ENCODE measurements around the gene PTPRM.

The PTPRM gene

DNA sequence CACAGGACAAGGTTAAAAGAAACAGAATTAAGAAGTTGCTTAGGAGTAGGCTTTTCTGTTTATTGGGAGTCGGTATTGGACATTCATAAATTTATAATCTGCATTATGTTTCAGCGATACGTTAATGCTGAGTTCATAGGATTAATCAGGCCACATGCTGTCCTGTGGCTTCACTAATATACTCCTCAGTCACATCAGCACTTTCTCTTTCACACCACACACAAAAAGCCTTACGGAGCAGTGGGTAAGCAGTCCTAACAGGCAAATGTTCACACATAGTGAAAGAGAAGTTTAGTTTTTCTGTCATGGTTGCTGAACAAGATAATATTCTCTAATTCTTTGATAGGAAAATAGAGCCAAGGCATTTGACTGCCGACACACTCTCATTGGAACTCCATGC lies 630.4 kb downstream of the PTPRM start:
- no peak for DNase-seq

DNA sequence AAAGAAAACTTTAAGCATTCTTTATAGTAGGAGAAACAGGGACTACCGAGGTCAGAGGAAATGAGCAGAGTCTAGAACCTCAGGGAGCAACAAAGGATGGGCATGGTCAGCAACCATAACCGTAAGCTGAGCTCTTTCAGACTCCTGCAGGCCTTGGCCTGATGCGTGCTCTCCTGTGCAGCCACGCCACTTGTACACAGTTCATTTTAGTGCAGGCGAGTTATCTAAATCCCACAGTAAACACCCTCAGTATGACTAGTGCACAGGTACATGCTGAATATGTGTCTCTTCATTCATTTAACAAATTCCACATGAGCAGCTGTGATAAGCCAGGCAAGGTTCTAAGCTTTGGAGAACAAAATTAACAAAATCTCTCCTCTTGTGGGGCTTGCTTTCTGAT lies 640.9 kb downstream of the PTPRM start:
- no peak for DNase-seq

DNA sequence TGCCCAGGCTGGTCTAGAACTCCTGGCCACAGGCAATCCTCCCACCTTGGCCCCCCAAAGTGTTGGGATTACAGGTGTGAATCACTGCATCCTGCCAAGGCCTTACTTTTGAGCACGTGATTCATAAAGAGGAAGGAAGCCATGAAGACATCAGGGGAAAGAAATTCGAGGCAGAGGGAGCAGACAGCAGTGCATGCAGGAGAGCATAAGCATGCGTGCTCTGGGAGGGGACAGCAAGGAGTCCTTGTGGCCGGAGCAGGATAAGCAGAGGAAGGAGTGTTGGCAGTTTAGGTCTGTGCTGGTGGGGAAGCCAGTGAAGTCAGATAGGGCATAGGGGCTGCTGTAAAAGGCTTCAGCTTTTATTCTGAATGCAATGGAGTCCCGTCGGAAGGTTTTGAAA lies 641.6 kb downstream of the PTPRM start:
- no peak for DNase-seq

DNA sequence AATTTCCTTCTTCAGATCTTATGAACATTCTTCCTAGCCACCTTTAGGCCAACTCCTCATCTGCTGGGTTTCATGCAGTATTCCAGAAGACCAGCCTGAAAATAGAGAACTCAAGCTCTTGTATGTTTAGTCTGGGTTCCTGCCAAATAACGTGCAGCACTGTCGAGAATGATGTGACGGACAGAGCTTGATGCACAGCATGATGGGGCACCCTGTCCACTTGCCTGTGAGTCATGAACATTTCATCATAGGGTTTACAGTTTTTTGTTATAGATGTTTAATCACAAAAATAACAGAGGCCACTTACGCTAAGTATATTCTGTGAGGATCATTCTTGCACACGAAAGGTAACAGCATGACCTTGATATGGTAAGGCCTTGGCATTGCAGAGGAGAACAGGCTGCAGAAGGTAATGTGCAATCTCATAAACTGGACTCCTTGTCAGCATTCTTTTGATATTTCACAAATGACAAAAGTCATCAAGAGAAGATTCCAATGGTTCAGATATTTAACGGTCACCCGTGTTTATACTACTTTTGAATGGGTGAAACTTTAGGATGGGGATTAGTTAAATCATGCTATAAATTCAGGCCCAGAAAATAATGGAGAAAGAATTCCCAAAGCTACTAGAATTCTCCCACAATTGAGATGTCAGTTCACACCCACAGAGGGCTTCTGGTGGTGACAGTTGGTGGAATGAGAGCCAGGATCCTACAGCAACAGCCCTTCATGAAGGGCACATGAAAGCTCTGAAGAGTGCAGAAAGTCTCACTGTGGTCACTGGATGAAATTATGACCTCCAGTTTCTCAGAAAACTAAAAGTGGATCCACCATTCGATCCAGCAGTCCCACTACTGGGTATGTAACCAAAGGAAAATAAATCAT lies 646.0 kb downstream of the PTPRM start:
- DNase-seq = no peak

DNA sequence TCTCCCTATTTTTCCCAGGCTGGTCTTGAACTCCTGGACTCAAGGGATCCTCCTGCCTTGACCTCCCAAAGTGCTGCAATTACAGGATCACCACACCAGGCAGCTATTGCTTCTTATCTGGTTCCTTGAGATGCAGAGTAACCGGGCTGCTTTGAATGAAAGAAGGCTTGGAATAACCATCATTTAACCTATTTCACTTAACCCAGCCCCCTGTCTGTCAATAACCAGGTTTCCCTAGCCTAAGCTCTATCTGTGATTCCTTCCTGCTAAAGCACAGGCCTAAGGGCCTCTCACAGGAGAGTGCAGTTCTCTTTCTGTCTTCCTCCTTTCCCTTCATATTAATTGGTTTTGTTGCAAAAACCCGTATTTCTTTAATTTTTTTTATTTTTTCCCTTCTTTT lies 648.6 kb downstream of the PTPRM start:
- no peak for DNase-seq

DNA sequence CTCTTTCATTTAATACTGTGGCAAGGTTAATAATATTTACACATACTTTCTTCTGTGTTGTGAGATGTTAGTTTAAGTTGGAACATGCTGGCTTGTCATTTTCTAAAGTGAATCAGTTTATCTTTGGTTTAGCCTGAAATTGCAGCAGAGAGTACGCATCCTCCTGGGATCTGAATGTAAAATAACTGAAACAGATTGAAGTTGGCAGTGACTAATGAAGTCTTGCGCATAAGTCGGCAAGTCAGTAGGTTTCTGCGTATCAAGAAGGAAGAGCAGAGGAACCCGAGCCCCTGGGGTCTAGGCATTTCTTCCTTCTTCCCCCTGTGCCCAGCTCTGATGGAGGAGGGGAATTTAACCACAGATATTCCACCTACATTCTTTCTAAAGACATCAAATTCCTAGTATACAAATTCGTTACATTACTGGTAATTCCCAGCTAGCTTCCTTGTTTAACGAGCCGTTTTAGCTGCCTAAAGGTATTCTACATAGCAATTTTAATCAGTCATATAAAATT lies 650.0 kb downstream of the PTPRM start:
- no peak for DNase-seq

DNA sequence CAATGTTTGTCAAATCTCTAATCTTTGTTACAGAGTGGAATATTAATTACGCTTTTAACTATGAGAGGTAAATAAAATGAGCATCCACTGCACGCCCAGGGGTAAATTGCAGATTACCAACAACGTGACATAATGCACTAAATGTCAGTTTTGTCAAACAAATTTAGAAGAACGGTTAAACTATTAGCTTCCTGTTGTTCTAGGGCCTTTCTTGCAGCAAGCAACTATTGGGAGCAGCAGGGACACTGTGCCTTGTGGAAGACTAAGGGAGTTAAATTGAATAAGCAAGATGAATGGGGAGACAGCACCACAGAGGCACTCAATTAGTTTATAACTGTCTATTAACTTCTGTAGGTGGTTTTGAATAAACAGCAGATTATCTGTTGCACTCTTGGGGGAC lies 651.1 kb downstream of the PTPRM start:
- DNase-seq = no peak

DNA sequence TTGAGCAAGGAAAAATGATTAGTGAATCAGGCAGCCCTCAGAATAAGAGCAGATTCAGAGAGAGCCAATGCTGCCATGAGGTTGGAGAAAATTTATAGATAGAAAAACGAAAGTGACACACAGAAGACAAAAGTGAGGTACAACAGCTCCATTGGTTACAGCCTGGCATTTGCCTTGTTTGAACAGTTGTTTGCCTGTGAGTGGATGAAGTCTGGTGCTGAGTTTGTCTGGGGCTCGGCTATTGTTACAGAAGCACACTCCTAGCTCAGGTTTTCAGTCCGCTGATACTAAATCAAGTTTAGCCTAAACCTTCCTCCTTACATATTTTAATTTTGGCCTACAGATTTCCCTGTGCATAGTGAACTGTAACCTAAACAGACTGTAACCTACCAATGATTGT lies 654.3 kb downstream of the PTPRM start:
- no peak for DNase-seq

DNA sequence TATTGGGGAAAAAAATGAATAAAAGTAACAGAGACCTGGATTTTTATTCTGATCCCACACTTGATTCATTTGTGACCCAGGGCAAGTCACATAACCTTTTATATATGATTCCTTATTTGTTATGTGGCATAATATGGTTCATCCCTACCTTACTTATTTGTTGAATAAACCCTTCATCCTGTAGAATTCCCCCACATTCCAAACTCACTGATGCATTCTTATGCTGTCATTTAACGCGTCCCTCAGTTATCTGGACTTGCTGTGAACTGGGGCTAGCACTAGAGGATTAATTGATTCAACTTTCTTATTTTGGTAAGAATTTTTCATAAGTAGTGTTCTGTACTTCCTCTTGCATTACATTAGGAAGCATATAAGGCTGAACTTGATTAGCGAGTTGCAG lies 657.5 kb downstream of the PTPRM start:
- no peak for DNase-seq

DNA sequence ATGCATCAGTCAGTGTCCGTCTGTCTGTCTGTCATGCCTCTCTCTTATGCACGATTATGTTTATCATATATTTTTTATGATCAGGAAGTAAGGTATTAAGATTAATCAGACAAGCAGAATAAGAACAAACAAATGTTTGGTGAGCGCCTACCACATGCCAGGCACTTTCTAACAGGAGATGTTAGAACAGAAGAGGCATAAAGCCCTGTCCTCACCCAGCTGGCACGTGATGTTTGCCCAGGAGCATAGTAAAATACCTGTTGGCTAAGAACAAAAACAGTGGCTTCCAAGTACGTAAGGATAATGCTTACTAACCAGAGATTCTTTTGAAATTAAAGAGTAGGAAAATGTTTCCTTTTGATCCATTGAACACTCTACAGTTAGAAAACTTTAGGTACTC lies 661.9 kb downstream of the PTPRM start:
- DNase-seq = no peak

DNA sequence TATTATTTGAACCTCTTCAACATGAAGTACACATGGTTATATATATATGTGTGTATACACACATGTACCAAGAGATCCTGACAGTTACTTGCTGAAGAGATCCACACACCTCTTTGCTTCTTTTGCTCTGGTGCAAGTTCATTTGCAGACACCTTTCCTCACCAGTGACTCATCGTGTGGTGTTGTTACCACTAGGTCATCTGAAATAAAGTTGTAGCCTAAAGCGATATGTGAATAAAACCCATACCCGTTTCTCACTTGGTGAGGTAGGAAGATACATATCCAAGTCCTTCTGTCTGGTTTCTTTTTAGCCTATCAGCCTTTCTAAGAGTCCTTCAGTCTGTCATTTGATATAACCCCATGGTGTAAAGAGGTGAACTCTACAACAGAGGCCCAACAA lies 662.7 kb downstream of the PTPRM start:
- DNase-seq = no peak

DNA sequence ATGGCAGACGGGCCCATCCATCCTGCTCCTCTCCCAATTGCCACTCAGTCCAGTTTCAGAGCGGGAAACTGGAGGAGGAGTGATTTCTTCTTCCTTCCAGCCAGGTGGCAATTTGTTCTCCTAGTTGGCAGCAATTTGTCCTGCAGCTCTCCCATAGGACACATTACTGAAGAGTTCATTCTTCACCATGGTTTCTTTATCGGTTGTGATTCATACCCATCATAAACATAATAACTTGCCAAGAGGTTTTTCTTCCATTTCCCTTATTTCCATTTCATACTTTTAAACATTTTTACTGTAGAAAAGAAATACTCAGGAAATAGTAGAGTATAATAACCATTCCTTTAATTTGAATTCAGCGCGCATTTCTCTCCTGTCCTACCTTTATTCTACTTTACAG lies 664.2 kb downstream of the PTPRM start:
- DNase-seq = no peak

DNA sequence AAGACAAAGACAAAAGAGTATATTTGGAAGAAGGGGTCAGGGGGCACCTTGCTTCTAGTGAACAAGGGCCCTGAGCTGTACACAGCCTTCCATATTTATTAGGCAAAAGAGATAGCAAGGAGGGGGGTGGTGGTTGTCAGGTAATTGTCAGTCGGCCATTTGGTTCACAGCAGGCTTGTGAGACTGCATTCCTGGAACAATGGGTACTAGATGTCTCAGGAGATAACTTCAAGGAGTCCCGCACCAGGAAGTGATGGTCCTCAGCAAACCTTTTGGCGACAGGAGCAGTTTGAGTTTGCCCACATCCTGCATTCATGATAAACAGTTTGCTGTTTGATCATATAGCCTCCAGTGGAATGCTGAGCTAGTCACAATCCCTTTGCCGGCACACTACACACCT lies 665.7 kb downstream of the PTPRM start:
- no peak for DNase-seq

DNA sequence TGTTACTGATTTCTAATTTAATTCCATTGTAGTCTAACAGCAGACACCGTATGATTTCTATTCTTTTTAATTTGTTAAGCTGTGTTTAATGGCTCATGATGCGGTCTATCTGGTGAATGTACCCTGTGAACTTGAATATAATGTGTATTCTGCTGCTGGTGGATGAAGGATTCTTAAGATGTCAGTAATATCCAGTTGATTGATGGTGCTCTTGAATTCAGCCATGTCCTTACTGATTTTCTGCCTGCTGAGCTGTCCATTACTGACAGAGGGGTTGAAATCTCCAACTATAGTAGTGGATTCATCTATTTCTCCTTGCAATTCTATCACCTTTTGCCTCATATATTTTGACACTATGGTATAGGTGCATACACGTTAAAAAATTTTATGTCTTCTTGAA lies 668.8 kb downstream of the PTPRM start:
- DNase-seq = no peak

DNA sequence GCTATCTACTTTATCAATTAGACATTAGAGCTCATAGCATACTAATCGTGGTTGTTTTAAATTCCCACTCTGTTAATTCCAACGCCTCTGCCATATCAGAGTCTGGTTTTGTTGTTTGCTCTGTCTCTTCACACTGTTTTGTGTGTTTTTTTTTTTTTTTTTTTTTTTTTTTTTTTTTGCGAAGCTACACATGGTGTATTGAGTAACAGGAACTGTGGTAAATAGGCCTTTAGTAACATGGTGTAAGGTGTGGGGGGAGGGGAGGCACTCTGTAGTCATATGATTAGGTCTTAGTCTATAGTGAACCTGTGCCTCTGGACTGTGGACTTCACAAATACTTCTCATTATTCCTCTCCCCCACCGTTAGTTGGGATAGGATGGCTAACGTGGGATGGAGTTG lies 671.4 kb downstream of the PTPRM start:
- DNase-seq = no peak

DNA sequence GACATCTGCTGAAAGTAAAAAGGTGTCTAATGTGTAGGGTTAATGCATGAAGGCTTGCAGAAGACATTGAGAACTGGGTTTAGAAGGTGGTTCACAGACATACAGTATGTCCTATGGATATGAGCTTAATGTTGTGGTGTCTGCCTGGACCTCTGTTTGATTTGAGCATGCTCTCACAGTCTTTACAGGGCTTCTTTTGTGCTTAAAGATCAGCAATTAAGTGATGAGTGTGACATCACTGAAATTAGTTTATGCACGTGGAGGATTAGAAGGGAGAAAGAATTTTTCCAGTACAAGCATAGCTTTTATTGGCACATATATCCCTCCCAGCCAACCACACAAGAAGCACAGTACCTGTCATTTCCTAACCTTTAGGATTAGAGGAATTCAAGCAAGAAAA lies 674.6 kb downstream of the PTPRM start:
- no peak for DNase-seq

DNA sequence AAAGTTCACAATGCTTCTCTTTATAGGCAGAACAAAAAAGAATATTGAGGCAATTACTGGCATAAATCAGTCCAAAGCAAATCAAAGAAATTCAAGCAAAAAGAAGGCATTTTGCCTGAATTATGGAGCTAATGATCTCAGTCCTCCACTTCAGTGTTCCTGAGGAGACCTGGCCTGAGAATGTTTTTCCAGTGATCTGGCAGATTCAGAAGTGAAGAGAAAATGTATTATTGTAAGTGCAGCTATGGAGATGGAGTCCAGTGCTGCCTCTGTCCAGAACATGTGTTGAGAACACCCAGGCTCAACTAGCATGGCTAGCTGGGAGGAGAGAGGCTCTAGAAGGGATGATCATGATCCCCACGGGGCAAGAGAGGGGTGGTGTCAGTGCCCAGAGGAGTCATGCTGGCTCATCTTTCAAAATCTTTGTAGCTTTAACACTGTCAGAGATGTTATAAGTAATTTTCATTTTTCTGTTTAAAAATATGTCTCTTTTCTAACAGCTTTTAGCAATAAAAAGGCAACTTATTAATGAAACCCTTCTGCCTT lies 675.1 kb downstream of the PTPRM start:
- DNase-seq = no peak

DNA sequence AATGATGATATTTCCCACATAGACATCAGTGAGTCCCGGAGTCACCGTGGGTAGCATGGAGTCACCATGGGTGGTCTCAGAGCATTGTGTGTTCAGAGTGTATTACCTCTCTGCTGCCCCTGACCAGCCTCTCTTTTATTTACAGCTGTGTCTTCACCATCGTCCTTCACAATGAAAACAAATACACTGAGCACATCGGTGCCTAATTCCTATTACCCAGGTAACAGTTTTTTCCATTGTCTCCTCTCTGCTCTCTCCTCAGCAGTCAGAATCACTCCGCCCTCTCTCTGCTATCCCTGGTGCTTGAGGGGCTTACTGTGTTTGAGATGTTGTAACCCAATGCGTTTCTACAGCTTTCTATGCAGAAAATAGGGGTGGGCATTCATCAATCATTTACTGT lies 680.6 kb downstream of the PTPRM start:
- no peak for DNase-seq

DNA sequence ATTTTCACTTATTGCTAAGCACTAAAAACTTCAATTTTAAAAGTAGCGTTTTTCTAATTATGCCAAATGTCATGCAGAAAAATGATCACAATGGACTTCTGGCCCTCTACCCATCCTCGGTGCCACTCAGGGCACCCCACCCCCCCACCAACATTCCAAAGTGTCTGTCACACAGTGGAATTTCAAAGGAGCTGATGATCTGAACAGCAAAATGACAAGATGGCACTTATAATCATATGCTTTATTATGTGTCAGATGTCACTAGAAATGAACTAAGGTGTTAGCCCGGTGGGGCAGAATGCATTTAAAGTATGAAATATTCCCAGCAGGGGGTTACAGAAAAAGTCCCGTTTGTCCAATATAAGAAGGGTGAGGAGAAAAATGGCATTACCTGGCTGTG lies 681.5 kb downstream of the PTPRM start:
- no peak for DNase-seq

DNA sequence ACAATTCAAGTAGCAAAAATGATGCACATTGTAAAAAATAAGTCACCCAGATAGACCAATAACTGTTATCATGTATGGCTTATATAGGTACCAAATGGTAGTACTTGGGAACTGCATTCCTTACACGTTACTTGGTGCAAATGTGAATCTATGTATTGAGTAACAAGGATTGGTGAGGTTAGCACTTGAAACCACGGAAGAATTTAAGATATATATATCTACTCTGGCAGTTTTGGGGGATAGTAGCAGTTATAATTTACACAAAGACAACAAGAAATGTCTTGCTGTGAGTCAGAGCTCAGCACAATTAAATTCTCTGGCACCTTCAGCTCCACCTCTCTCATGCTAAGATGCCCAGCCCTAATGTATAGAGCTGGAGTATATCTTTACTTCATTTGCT lies 682.7 kb downstream of the PTPRM start:
- DNase-seq = no peak

DNA sequence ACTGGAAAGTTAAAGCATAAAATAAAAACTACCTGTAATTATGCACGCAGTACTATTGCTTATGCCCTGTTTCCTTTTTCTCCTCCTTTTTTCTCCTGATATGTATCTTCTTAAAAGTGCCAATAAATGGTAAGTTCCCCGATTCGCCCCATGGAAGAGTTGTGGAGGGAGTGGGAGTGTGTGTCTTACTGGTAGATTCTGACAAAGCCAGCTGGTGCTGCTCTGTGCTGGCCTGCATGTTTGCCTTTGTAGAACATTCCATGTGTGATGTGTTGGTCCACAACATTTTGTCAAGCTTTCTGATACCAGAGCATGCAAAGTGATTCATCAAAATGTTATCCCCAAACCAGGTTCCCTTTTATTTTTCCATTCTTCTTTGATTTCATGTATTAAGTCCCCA lies 685.3 kb downstream of the PTPRM start:
- DNase-seq = no peak

DNA sequence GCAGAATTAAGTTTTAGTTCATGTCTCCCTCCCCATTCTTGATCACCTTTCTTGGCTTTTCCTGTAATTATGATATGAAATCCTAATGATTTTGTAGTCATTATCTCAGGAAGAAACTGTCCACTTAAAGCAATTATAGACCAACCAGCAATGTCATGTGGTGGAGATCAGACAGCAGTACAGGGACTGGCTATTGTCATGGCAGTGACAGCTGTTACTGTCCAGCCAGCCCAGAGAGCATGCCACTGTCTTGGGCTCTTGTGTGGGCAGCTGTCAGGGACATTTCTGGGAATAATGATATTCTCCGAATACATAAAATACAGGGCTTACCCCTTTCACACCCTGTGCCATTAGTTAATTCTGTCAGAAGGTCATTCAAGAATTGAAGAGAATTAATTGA lies 686.8 kb downstream of the PTPRM start:
- no peak for DNase-seq

DNA sequence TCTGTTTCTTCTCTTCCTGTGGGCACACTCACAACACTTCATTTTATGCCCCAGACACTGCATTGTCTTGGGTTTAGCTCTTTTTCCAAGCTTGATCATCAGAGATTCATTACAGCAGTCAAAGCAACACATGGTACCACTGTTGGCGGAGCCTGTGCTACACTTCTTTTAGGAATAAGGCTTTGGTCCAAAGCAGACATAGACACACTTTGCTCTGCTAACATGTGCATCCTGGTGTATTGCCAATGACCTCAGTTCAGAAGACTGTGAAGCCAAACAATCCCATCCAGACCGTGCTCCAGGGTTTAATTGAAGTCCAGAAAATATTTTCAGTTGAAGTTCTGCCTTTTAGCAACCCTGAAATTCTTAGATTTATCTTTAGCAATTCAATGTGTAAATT lies 687.5 kb downstream of the PTPRM start:
- DNase-seq = no peak

DNA sequence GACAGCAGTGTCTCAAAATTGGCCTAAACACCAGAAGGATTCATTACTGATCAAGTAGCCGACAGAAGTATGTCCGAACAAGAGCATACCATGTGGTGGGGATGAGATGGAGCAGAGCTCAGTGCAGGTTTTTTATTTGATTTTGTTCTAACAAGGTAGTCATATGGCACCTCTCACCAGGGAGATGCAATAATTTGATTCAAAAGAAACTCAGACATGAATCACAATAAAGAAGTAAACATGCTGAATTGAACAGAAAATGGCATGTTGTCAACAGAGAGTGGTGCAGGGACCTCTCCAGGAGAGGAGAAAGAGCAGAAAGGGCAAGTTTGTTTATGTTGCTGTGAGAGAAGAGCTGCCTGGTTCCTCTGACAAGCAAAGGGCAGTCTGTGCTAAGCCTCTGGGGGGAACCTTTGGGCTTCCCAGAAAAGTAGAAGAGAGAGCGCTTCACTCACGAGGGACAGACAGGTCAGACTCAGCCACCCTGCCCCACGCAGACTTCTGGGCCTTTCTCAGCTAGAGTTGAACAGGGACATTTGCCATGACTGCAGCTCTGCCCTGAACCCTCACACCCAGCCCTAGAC lies 690.8 kb downstream of the PTPRM start:
- no peak for DNase-seq
